ENCODE results near the gene EBF4. TPM values are rescaled to one million over a fixed set of nuclear protein-coding genes. Genes with fewer than 3 reads are reported as not detected.

The EBF4 gene
- total RNA-seq, 1 experiment from 2014 or later = 11.4 TPM

DNA sequence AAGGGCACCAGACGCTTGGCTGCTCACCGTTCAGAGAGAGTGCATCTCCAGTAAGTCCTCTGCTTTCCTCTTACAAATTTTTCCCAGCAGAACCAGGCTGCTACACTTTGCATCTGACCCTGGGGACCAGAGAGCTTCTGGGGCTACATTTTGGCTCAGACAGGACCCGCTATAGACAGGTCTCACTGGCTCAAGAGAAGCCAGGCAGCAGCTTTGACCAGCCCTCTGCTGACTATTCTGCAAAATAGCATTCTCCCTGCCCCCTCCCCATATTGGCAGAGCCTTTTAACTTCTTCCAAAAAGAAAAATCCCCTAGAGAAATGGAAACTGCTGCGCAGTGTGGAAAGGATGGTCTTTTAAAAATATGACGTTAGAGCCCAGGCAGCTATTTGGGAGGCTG, 70.6 kb downstream of the EBF4 start:
- CTCF ChIA-PET = interaction anchor here (1.7 kb wide), 1 partner anchor 10 kb away, joined by 8 read pairs; no protein-coding TSS in a partner anchor
- no peak overlapping the region for H3K4me2 ChIP-seq (ENCODE audit: low read length)
- intact Hi-C loops (cut with micrococcal nuclease) = no loop called here
- ATAC-seq (no peak), DNase-seq (ENCODE audit: low read depth, low spot score) (no peak)
- no peaks in the 10 kb centered on the region for H3K9me3 ChIP-seq (ENCODE audit: control insufficient read depth in 1 of 2, insufficient read depth in 1 of 2, low read depth in 1 of 2, low read length in 2 of 2)
- no peaks in the 10 kb centered on the region for H4K20me1 ChIP-seq (ENCODE audit: insufficient read depth)
- H3K4me3 ChIP-seq (replicated peaks in 1 of 2; ENCODE audit: low read depth in 1 of 2, low read length in 2 of 2) = no peak overlapping the region
- H3K9me2 ChIP-seq (ENCODE audit: insufficient read depth) = no peaks in the 10 kb centered on the region
- no peaks in the 10 kb centered on the region for H3K36me3 ChIP-seq (ENCODE audit: control insufficient read depth in 1 of 2, insufficient read depth in 2 of 2, low read length in 2 of 2)
- H3K27ac ChIP-seq (ENCODE audit: low read depth, low read length) = no peak overlapping the region
- H3K27me3 ChIP-seq (ENCODE audit: insufficient read depth, low read length) = no peaks in the 10 kb centered on the region
- peaks cover 3% of the 10 kb centered on the region in 2 experiments; a peak in 3 of 4 replicates for H3K4me1 ChIP-seq (ENCODE audit: control insufficient read depth in 1 of 2, insufficient read depth in 2 of 2, low read length in 2 of 2)
- H3K9ac ChIP-seq (ENCODE audit: low read length) = no peak overlapping the region
- H2AFZ ChIP-seq (ENCODE audit: low read depth, low read length, poor library complexity, severe bottlenecking) = no peak overlapping the region
- no peaks in the 10 kb centered on the region for H3K79me2 ChIP-seq (ENCODE audit: insufficient read depth, low read length)
- POLR2A ChIA-PET = no interaction called here
- RAD21 ChIA-PET (ENCODE audit: low non-redundant PET in 1 of 2, low total read pairs in 2 of 2, uncharacterized antibody in 2 of 2, unreplicated experiment in 2 of 2) = interaction anchor here in 1 of 2 experiments (0.6 kb wide), 1 partner anchor 11 kb away, joined by 5 read pairs; no protein-coding TSS in a partner anchor
- BruUV-seq (replicated peaks) = no TSS peak
- TF ChIP-seq, protein P1, sequence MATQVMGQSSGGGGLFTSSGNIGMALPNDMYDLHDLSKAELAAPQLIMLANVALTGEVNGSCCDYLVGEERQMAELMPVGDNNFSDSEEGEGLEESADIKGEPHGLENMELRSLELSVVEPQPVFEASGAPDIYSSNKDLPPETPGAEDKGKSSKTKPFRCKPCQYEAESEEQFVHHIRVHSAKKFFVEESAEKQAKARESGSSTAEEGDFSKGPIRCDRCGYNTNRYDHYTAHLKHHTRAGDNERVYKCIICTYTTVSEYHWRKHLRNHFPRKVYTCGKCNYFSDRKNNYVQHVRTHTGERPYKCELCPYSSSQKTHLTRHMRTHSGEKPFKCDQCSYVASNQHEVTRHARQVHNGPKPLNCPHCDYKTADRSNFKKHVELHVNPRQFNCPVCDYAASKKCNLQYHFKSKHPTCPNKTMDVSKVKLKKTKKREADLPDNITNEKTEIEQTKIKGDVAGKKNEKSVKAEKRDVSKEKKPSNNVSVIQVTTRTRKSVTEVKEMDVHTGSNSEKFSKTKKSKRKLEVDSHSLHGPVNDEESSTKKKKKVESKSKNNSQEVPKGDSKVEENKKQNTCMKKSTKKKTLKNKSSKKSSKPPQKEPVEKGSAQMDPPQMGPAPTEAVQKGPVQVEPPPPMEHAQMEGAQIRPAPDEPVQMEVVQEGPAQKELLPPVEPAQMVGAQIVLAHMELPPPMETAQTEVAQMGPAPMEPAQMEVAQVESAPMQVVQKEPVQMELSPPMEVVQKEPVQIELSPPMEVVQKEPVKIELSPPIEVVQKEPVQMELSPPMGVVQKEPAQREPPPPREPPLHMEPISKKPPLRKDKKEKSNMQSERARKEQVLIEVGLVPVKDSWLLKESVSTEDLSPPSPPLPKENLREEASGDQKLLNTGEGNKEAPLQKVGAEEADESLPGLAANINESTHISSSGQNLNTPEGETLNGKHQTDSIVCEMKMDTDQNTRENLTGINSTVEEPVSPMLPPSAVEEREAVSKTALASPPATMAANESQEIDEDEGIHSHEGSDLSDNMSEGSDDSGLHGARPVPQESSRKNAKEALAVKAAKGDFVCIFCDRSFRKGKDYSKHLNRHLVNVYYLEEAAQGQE (IDR thresholded peaks at IDR 0.05; ENCODE audit: low read depth) = no peak
- TF ChIP-seq ZNF274 (IDR thresholded peaks at IDR 0.05; ENCODE audit: low read depth, low read length) (no peak), EZH2phosphoT487 (IDR thresholded peaks at IDR 0.05; ENCODE audit: borderline replicate concordance) (no peak)
- TF ChIP-seq, protein P2, sequence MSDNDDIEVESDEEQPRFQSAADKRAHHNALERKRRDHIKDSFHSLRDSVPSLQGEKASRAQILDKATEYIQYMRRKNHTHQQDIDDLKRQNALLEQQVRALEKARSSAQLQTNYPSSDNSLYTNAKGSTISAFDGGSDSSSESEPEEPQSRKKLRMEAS (IDR thresholded peaks at IDR 0.05) = no peak
